CD14-positive monocyte (primary cell): Measurements from ENCODE around the gene PLEKHA3. TPM values are rescaled to one million over a fixed set of nuclear protein-coding genes. Genes with fewer than 3 reads are reported as not detected.
A peak's percentile ranks its signal among the peaks of the same experiment; 100 is the strongest.

Experiments used
- DNase-seq, 3 donors: peaks; one replicate each; pipeline ENCODE4 v3.0.0-alpha.2; 2011 to 2022
- H2AFZ ChIP-seq: 2 replicates; pipeline ENCODE4 v1.6.0; 2012; ENCODE audit warnings: mild to moderate bottlenecking, low read depth, low read length, inconsistent platforms; ENCODE audit not compliant: insufficient read depth, poor library complexity, severe bottlenecking
- H3K27ac ChIP-seq, 2 donors: 1 replicate in 1 of 2; 2 replicates in 1 of 2; pipeline ENCODE4 v1.5.1; 2012 to 2013; ENCODE audit warnings: low read length in 2 of 2, control low read depth in 1 of 2, inconsistent platforms in 1 of 2, low read depth in 1 of 2, mild to moderate bottlenecking in 1 of 2
- H3K27me3 ChIP-seq, 2 donors: one replicate each; pipeline versions ENCODE4 v1.6.0 to v1.6.1; 2011 to 2013; ENCODE audit warnings: low read length in 2 of 2; ENCODE audit not compliant: control insufficient read depth in 2 of 2, insufficient read depth in 2 of 2
- H3K36me3 ChIP-seq, 2 donors: replicated peaks in 1 of 2; 1 replicate in 1 of 2; 2 replicates in 1 of 2; pipeline versions ENCODE4 v1.5.1 to v1.6.1; 2012 to 2013; ENCODE audit warnings: low read length in 2 of 2, control low read depth in 1 of 2, inconsistent platforms in 1 of 2, mild to moderate bottlenecking in 1 of 2; ENCODE audit not compliant: insufficient read depth in 2 of 2, control insufficient read depth in 1 of 2
- H3K4me1 ChIP-seq, 2 donors: 1 replicate in 1 of 2; 2 replicates in 1 of 2; pipeline versions ENCODE4 v1.5.1 to v1.6.1; 2012 to 2013; ENCODE audit warnings: low read length in 2 of 2, control low read depth in 1 of 2, inconsistent platforms in 1 of 2, mild to moderate bottlenecking in 1 of 2, moderate library complexity in 1 of 2; ENCODE audit not compliant: insufficient read depth in 2 of 2, control insufficient read depth in 1 of 2
- H3K4me2 ChIP-seq: replicated peaks from 2 replicates; pipeline ENCODE3; 2012; ENCODE audit warnings: low read length, moderate library complexity, mild to moderate bottlenecking; ENCODE audit not compliant: poor library complexity, severe bottlenecking; ENCODE audit errors: extremely low read depth
- H3K4me3 ChIP-seq, 3 experiments: fragments of 200-600 bp in 1 of 3; sonication (generic) in 1 of 3; replicated peaks in 1 of 3; 1 replicate in 2 of 3; 2 replicates in 1 of 3; pipeline ENCODE4 v1.5.1; 2011 to 2013; ENCODE audit warnings: low read length in 3 of 3, mild to moderate bottlenecking in 3 of 3, control low read depth in 2 of 3, low read depth in 2 of 3, inconsistent platforms in 1 of 3, moderate library complexity in 1 of 3
- H3K79me2 ChIP-seq: 2 replicates; pipeline ENCODE4 v1.6.0; 2012; ENCODE audit warnings: mild to moderate bottlenecking, control low read depth, inconsistent platforms, low read length, moderate library complexity; ENCODE audit not compliant: insufficient read depth
- H3K9ac ChIP-seq: 2 replicates; pipeline ENCODE4 v1.6.0; 2017; ENCODE audit warnings: low read length, mild to moderate bottlenecking; ENCODE audit not compliant: insufficient read depth, poor library complexity, severe bottlenecking
- H3K9me3 ChIP-seq, 2 donors: replicated peaks in 1 of 2; 1 replicate in 1 of 2; 2 replicates in 1 of 2; pipeline versions ENCODE4 v1.5.1 to v1.6.1; 2012 to 2013; ENCODE audit warnings: low read length in 2 of 2, control low read depth in 1 of 2; ENCODE audit not compliant: control insufficient read depth in 1 of 2, insufficient read depth in 1 of 2
- H4K20me1 ChIP-seq: 2 replicates; pipeline ENCODE4 v1.6.0; 2012; ENCODE audit warnings: mild to moderate bottlenecking, low read length, control low read depth, moderate library complexity; ENCODE audit not compliant: insufficient read depth
- H3K27ac Mint-ChIP-seq, 7 donors: one replicate each; pipeline ENCODE4 v1.8.0; 2020; ENCODE audit warnings: mild to moderate bottlenecking in 7 of 7, mixed read lengths in 7 of 7, moderate library complexity in 6 of 7, inconsistent platforms in 2 of 7
- H3K27me3 Mint-ChIP-seq, 3 donors: one replicate each; pipeline ENCODE4 v1.8.0; 2021 to 2022; ENCODE audit warnings: low read depth in 3 of 3, mild to moderate bottlenecking in 3 of 3, mixed read lengths in 3 of 3, moderate library complexity in 3 of 3, inconsistent platforms in 1 of 3
- H3K36me3 Mint-ChIP-seq, 2 donors: one replicate each; pipeline ENCODE4 v1.8.0; 2020; ENCODE audit warnings: mixed read lengths in 2 of 2, inconsistent platforms in 1 of 2, mild to moderate bottlenecking in 1 of 2
- H3K4me1 Mint-ChIP-seq: one replicate; pipeline ENCODE4 v1.8.0; 2020; ENCODE audit warnings: mild to moderate bottlenecking, mixed read lengths
- H3K4me3 Mint-ChIP-seq, 2 donors: one replicate each; pipeline ENCODE4 v1.8.0; 2020; ENCODE audit warnings: mild to moderate bottlenecking in 2 of 2, mixed read lengths in 2 of 2, moderate library complexity in 1 of 2
- H3K9me3 Mint-ChIP-seq, 7 donors: one replicate each; pipeline ENCODE4 v1.8.0; 2020 to 2022; ENCODE audit warnings: mixed read lengths in 7 of 7, mild to moderate bottlenecking in 6 of 7, moderate library complexity in 6 of 7, inconsistent platforms in 2 of 7
- CTCF ChIP-seq: fragments of 200-600 bp; IDR thresholded peaks from one replicate; pipeline ENCODE4 v1.8.0; 2022; ENCODE audit warnings: antibody characterized with exemption, mild to moderate bottlenecking
- WGBS: methylation state at CpG from one replicate; pipeline ENCODE4 v1.1.5; 2013; ENCODE audit warnings: missing lambda C conversion rate; ENCODE audit not compliant: insufficient coverage; 5-methylcytosine and 5-hydroxymethylcytosine counted together
- intact Hi-C, 2 donors: fragments of 100-400 bp; cut with micrococcal nuclease; formaldehyde crosslinking; loops; one replicate each; pipeline versions ENCODE4 v1.15.0 to v1.15.1; 2023
- polyA plus RNA-seq, 3 donors: library from polyadenylated mRNA; depleted of rRNA in 1 of 3; unstranded in 2 of 3; stranded (reverse) in 1 of 3; fragments of 300-500 nt in 2 of 3; fragments of >200 nt in 1 of 3; fragmentation: Illumina TruSeq in 2 of 3; gene quantifications; 1 replicate in 2 of 3; 2 replicates in 1 of 3; pipeline ENCODE4 v1.2.3, GENCODE V29; 2012 to 2021

Gene PLEKHA3
- polyA plus RNA-seq, 3 donors, result 5.3 to 14.1 (median 13.4) TPM

- Histone ChIP-seq H3K9me3 (no peaks in the 10 kb centered on the region), H2AFZ (no peak overlapping the region), H3K9ac (no peak overlapping the region), H3K27me3 (no peaks in the 10 kb centered on the region), H3K27ac (peak overlapping the region in 1 of 2 donors; percentile 12), H3K36me3 (peaks cover 58 to 80% of the 10 kb centered on the region in 2 donors), H3K79me2 (no peaks in the 10 kb centered on the region), H3K4me2 (no peak overlapping the region), H4K20me1 (no peaks in the 10 kb centered on the region), H3K4me1 (no peaks in the 10 kb centered on the region), H3K4me3 (no peak overlapping the region)
- H3K4me3 Mint-ChIP-seq, result no peak overlapping the region
- H3K36me3 Mint-ChIP-seq, result peaks cover 69 to 75% of the 10 kb centered on the region in 2 donors
- peaks cover 2% of the 10 kb centered on the region for H3K4me1 Mint-ChIP-seq
- H3K27me3 Mint-ChIP-seq, result no peaks in the 10 kb centered on the region
- H3K9me3 Mint-ChIP-seq, result peaks cover 0 to under 1% (median 0%) of the 10 kb centered on the region in 7 donors
- H3K27ac Mint-ChIP-seq, result peak overlapping the region in 2 of 7 donors; percentile 26 to 53
- DNase-seq, result no peak
- intact Hi-C loops, result no loop called here
- TF ChIP-seq CTCF, result no peak
- whole genome bisulfite sequencing, result no CpG with 5 or more reads among the region's 2 CpGs
These were observed 26.3 kb downstream of the PLEKHA3 start for GRCh38 chr2:178506524-178506923.

- H3K36me3 Mint-ChIP-seq, result peaks cover 68 to 74% of the 10 kb centered on the region in 2 donors
- peaks cover 0 to 2% (median 0%) of the 10 kb centered on the region in 7 donors for H3K9me3 Mint-ChIP-seq
- no peak overlapping the region for H3K4me3 ChIP-seq
- H3K4me1 ChIP-seq, result no peaks in the 10 kb centered on the region
- intact Hi-C loops, result no loop called here
- no peak overlapping the region for H3K4me2 ChIP-seq
- TF ChIP-seq CTCF, result no peak
- H2AFZ ChIP-seq, result no peak overlapping the region
- H3K27ac Mint-ChIP-seq, result peak overlapping the region in 2 of 7 donors; percentile 26 to 53
- peaks cover 2% of the 10 kb centered on the region for H3K4me1 Mint-ChIP-seq
- no peaks in the 10 kb centered on the region for H3K9me3 ChIP-seq
- no peak for DNase-seq
- H3K4me3 Mint-ChIP-seq, result no peak overlapping the region
- H3K27me3 ChIP-seq, result no peaks in the 10 kb centered on the region
- no peaks in the 10 kb centered on the region for H3K79me2 ChIP-seq
- WGBS, result no CpG with 5 or more reads among the region's 1 CpG
- no peaks in the 10 kb centered on the region for H4K20me1 ChIP-seq
- no peak overlapping the region for H3K9ac ChIP-seq
- peaks cover 58 to 80% of the 10 kb centered on the region in 2 donors for H3K36me3 ChIP-seq
- no peaks in the 10 kb centered on the region for H3K27me3 Mint-ChIP-seq
- no peak overlapping the region for H3K27ac ChIP-seq
These were observed 26.7 kb downstream of the PLEKHA3 start for GRCh38 chr2:178506949-178507348.
